ENCODE measurements around the gene ACO2. TPM values are rescaled to one million over a fixed set of nuclear protein-coding genes. Genes with fewer than 3 reads are reported as not detected.

The ACO2 gene
- total and polyA plus RNA-seq, 2 of the 13 experiments (the other 11 are each of a cell fraction or from before 2014, with no cell fraction given) = 19.2 to 45.6 TPM

- TF ChIP-seq, protein P1, sequence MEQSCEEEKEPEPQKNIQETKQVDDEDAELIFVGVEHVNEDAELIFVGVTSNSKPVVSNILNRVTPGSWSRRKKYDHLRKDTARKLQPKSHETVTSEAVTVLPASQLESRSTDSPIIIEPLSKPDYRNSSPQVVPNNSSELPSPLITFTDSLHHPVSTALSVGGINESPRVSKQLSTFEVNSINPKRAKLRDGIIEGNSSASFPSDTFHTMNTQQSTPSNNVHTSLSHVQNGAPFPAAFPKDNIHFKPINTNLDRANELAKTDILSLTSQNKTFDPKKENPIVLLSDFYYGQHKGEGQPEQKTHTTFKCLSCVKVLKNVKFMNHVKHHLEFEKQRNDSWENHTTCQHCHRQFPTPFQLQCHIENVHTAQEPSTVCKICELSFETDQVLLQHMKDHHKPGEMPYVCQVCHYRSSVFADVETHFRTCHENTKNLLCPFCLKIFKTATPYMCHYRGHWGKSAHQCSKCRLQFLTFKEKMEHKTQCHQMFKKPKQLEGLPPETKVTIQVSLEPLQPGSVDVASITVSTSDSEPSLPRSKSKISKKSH (CRISPR knock-in tag; IDR thresholded peaks at IDR 0.05; ENCODE audit: borderline replicate concordance) = no peak
- TF ChIP-seq ARID2 (CRISPR knock-in tag; IDR thresholded peaks at IDR 0.05; ENCODE audit: borderline replicate concordance) (no peak), ZNF362 (CRISPR knock-in tag; IDR thresholded peaks at IDR 0.05; ENCODE audit: borderline replicate concordance) (peak; percentile 60; the same call in 1 of the 2 replicates), TEAD3 (CRISPR knock-in tag; optimal IDR thresholded peaks at IDR 0.05; ENCODE audit: borderline replicate concordance) (no peak), ZNF570 (CRISPR knock-in tag; IDR thresholded peaks at IDR 0.05; ENCODE audit: borderline replicate concordance) (no peak), ZNF138 (CRISPR knock-in tag; IDR thresholded peaks at IDR 0.05; ENCODE audit: low read depth) (no peak), ZNF430 (CRISPR knock-in tag; IDR thresholded peaks at IDR 0.05) (no peak), ZNF275 (CRISPR knock-in tag; IDR thresholded peaks at IDR 0.05; ENCODE audit: borderline replicate concordance) (no peak)
Observed at GRCh38 chr22:41565403-41566054, 96.6 kb downstream of the ACO2 start (continued).

- 52% methylated on average over 3 of the region's 3 CpGs for WGBS (ENCODE audit: low lambda C conversion rate)
- no TSS peak for BruUV-seq (replicated peaks)
- ChIA-PET POLR2A (interaction anchor here (0.9 to 1.4 kb wide), 2 partner anchors 8 to 22 kb away, joined by 3 to 4 read pairs; partner anchors contain the start of gene PMM1), CTCF (ENCODE audit: low intra/inter-chr PET ratio, low total read pairs) (no interaction called here)
- H3K27ac ChIP-seq (ENCODE audit: extremely low read length, insufficient read depth, low read length) = no peak overlapping the region
- in situ Hi-C loops (cut with HindIII; ENCODE audit: extremely low pct_ligation_motif_present, low pct_unique_long_range_greater_than_20kb) = no loop called here
- H3K36me3 ChIP-seq (replicated peaks in 1 of 2; ENCODE audit: control insufficient read depth in 1 of 2, insufficient read depth in 2 of 2, low read length in 2 of 2) = no peaks in the 10 kb centered on the region
- TF ChIP-seq ZNF768 (CRISPR knock-in tag; IDR thresholded peaks at IDR 0.05) (peak; percentile 78; the same call in 1 of the 2 replicates), GTF2F1 (IDR thresholded peaks at IDR 0.05; ENCODE audit: low read length) (no peak), RFX5 (IDR thresholded peaks at IDR 0.05; ENCODE audit: low read depth, low read length) (no peak)
- H3K4me1 ChIP-seq (ENCODE audit: insufficient read depth, low read length) = peaks cover 32% of the 10 kb centered on the region
- H2AFZ ChIP-seq (ENCODE audit: low read length) = no peak overlapping the region
- no peak overlapping the region for H3K9ac ChIP-seq (ENCODE audit: insufficient read depth, low read depth, low read length)
- DNase-seq (ENCODE audit: low spot score) (no peak), FAIRE-seq (no peak), ATAC-seq (no peak)
- no peaks in the 10 kb centered on the region for H3K79me2 ChIP-seq (ENCODE audit: insufficient read depth, low read length)
- intact Hi-C loops (cut with micrococcal nuclease; ENCODE audit: unreplicated experiment) = no loop called here
- H3K4me3 ChIP-seq (replicated peaks in 1 of 3; ENCODE audit: insufficient read depth in 1 of 3, low read depth in 2 of 3, low read length in 3 of 3) = no peak overlapping the region
- H3K9me3 ChIP-seq (ENCODE audit: low read length) = no peaks in the 10 kb centered on the region
- no peak overlapping the region for H3K4me2 ChIP-seq (ENCODE audit: low read depth, low read length)
- H4K20me1 ChIP-seq (ENCODE audit: insufficient read depth, low read length) = no peaks in the 10 kb centered on the region
- peaks cover 0 to 6% of the 10 kb centered on the region in 2 experiments; a peak in 2 of 5 replicates for H3K27me3 ChIP-seq (ENCODE audit: control insufficient read depth in 1 of 2, insufficient read depth in 2 of 2, low read length in 2 of 2)
Observed at GRCh38 chr22:41567512-41567768, 98.5 kb downstream of the ACO2 start.

Data from HepG2 (cell line).